GM21423 (cell line): Measurements from ENCODE around the gene ALDH1A1.

ENCODE experiments used
- ATAC-seq: cut with Tn5 transposase; IDR thresholded peaks from one replicate; pipeline ENCODE4 v1.9.1; 2021; ENCODE audit warnings: mild to moderate bottlenecking, moderate library complexity; ENCODE audit not compliant: unreplicated experiment

The ALDH1A1 gene

GRCh38 chr9:72921888-72922654 is 30.8 kb downstream of the ALDH1A1 start:
- no peak for ATAC-seq

- ATAC-seq, result no peak
Observed at GRCh38 chr9:72919246-72919945, 33.5 kb downstream of the ALDH1A1 start.

GRCh38 chr9:72917892-72918509 is 34.9 kb downstream of the ALDH1A1 start:
- ATAC-seq, result no peak

- ATAC-seq, result no peak
Observed at GRCh38 chr9:72915659-72916058, 37.2 kb downstream of the ALDH1A1 start.

- no peak for ATAC-seq
Observed at GRCh38 chr9:72914750-72915149, 38.1 kb downstream of the ALDH1A1 start.

GRCh38 chr9:72913382-72914009 is 39.4 kb downstream of the ALDH1A1 start:
- ATAC-seq, result no peak

- ATAC-seq, result no peak
Observed at GRCh38 chr9:72912476-72913381, 40.1 kb downstream of the ALDH1A1 start.

GRCh38 chr9:72911816-72912215 is 41.0 kb downstream of the ALDH1A1 start:
- no peak for ATAC-seq

- no peak for ATAC-seq
Observed at GRCh38 chr9:72911247-72911775, 41.5 kb downstream of the ALDH1A1 start.

- no peak for ATAC-seq
Observed at GRCh38 chr9:72909428-72909827, 43.4 kb downstream of the ALDH1A1 start.

- ATAC-seq, result no peak
Observed at GRCh38 chr9:72907421-72907820, 45.4 kb downstream of the ALDH1A1 start.

- ATAC-seq, result no peak
Observed at GRCh38 chr9:72906810-72907209, 46.0 kb downstream of the ALDH1A1 start.

- no peak for ATAC-seq
Observed at GRCh38 chr9:72905514-72906480, 47.1 kb downstream of the ALDH1A1 start.

- no peak for ATAC-seq
Observed at GRCh38 chr9:72904267-72905093, 48.4 kb downstream of the ALDH1A1 start.

GRCh38 chr9:72903103-72903502 is 49.8 kb downstream of the ALDH1A1 start:
- no peak for ATAC-seq

- no peak for ATAC-seq
Observed at GRCh38 chr9:72902268-72902667, 50.6 kb downstream of the ALDH1A1 start.

GRCh38 chr9:72899734-72900477 is 52.9 kb downstream of the ALDH1A1 start:
- no peak for ATAC-seq
